ENCODE results near the gene PFDN5. TPM values are rescaled to one million over a fixed set of nuclear protein-coding genes. Genes with fewer than 3 reads are reported as not detected.

PFDN5 gene
- total and polyA plus RNA-seq, 2 experiments from 2014 or later, result 199 to 567 TPM

- TF ChIP-seq STAT1 (IDR thresholded peaks at IDR 0.05; ENCODE audit: unreplicated experiment) (no peak), ETS1 (IDR thresholded peaks at IDR 0.05) (no peak), NANOG (IDR thresholded peaks at IDR 0.05; ENCODE audit: borderline replicate concordance) (no peak), JUNB (IDR thresholded peaks at IDR 0.05; ENCODE audit: unreplicated experiment) (no peak)
Measured at GRCh38 chr12:53299101-53299453, 3.7 kb downstream of the PFDN5 start (continued).

GRCh38 chr12:53299454-53300180 lies 4.3 kb downstream of the PFDN5 start, which contains the start of gene MYG1:
MYG1 (plus strand) TSS chr12:53299695; CDS start chr12:53299738, 43 bp downstream.
- H3K36me3 Mint-ChIP-seq (ENCODE audit: low read depth), result peaks cover 52% of the 10 kb centered on the region
- H4K20me1 ChIP-seq (replicated peaks; ENCODE audit: insufficient read depth), result no peaks in the 10 kb centered on the region; the same call in 1 of the 2 replicates
- no peaks in the 10 kb centered on the region for H3K9me2 ChIP-seq (ENCODE audit: insufficient read depth)
- H3K4me2 ChIP-seq, result peak within 1 kb of the TSS; percentile 99
- no peaks in the 10 kb centered on the region for H3K27me3 ChIP-seq (ENCODE audit: insufficient read depth)
- H3F3A ChIP-seq (replicated peaks; ENCODE audit: low read depth), result peaks cover 46% of the 10 kb centered on the region
- H2AFZ ChIP-seq, result peak within 1 kb of the TSS; percentile 96
- H3K4me1 ChIP-seq (ENCODE audit: insufficient read depth), result peaks cover 14% of the 10 kb centered on the region; the same call in 1 of the 2 replicates
- peak within 1 kb of the TSS; percentile 90 for H3K27ac Mint-ChIP-seq
- peaks cover 25% of the 10 kb centered on the region for H3K4me1 Mint-ChIP-seq
- H3K4me3 ChIP-seq, result peak within 1 kb of the TSS; percentile 97
- H3K27ac ChIP-seq (ENCODE audit: low read depth), result peak within 1 kb of the TSS; percentile 83
- H3K27me3 Mint-ChIP-seq (ENCODE audit: insufficient read depth, low read depth, poor library complexity), result peaks cover 10% of the 10 kb centered on the region
- peak within 1 kb of the TSS; percentile 89 for H3K4me3 Mint-ChIP-seq
- ATAC-seq (peak; percentile 85), DNase-seq (ENCODE audit: low spot score) (peak; percentile 98)
- peaks cover 38% of the 10 kb centered on the region for H3K79me2 ChIP-seq (replicated peaks; ENCODE audit: insufficient read depth)
- H3K9me3 Mint-ChIP-seq, result no peaks in the 10 kb centered on the region; the same call in 2 of the 3 replicates
- H3K36me3 ChIP-seq (ENCODE audit: insufficient read depth), result peaks cover 12% of the 10 kb centered on the region; the same call in 1 of the 2 replicates
- no peak for TF ChIP-seq STAT1 (IDR thresholded peaks at IDR 0.05; ENCODE audit: unreplicated experiment)
- no peak for TF ChIP-seq EZH2phosphoT487 (IDR thresholded peaks at IDR 0.05; ENCODE audit: unreplicated experiment)
- no peak for TF ChIP-seq EZH2 (IDR thresholded peaks at IDR 0.05; ENCODE audit: low read depth, unreplicated experiment)
- TF ChIP-seq CTCF (conservative IDR thresholded peaks at IDR 0.05; ENCODE audit: low read depth in 2 of 2), result peak in 1 of 2 experiments; percentile 14; a peak in 1 of 4 replicates
- TF ChIP-seq REST (IDR thresholded peaks at IDR 0.05; ENCODE audit: unreplicated experiment), result no peak
- no peak for TF ChIP-seq NANOG (IDR thresholded peaks at IDR 0.05; ENCODE audit: borderline replicate concordance)
- no peak for TF ChIP-seq CREB1 (CRISPR knock-in tag; IDR thresholded peaks at IDR 0.05; ENCODE audit: low read depth)
- no peak for TF ChIP-seq ZNF114 (CRISPR knock-in tag; IDR thresholded peaks at IDR 0.05)
- TF ChIP-seq POLR2AphosphoS5 (IDR thresholded peaks at IDR 0.05; ENCODE audit: low read depth), result peak; percentile 81
- TF ChIP-seq ETS1 (IDR thresholded peaks at IDR 0.05), result peak; percentile 82
- no peak for TF ChIP-seq JUNB (IDR thresholded peaks at IDR 0.05; ENCODE audit: unreplicated experiment)

All from GM23338 (cell line).